Left forelimb (tissue), 1 donor: ENCODE measurements around the gene NRM.
A peak's percentile ranks its signal among the peaks of the same experiment; 100 is the strongest.
"Not testable (repeated sequence)": the region's sequence is repeated elsewhere in the genome, so short reads cannot be mapped to it uniquely, and the experiment has no call there.

Experiments
- DNase-seq: peaks from one replicate; pipeline ENCODE4 v3.0.0-alpha.2; 2018; ENCODE audit warnings: low spot score

NRM gene

GRCh38 chr6:30720738-30721197, 30.0 kb upstream of the NRM start:
- peak; percentile 87 for DNase-seq

GRCh38 chr6:30719791-30720737, 29.3 kb upstream of the NRM start, which contains the start of gene TUBB:
TUBB (plus strand) TSS chr6:30720352; CDS start chr6:30720507, 155 bp downstream.
- peak; percentile 98 for DNase-seq

GRCh38 chr6:30719356-30719755, 28.6 kb upstream of the NRM start:
- no peak for DNase-seq

- not testable (repeated sequence) for DNase-seq
Observed at GRCh38 chr6:30717845-30718720, 27.3 kb upstream of the NRM start.

GRCh38 chr6:30717129-30717844, 26.5 kb upstream of the NRM start, which contains the start of gene MDC1:
MDC1 (minus strand) TSS chr6:30717281; CDS start chr6:30715175, 2,106 bp downstream.
- peak; percentile 100 for DNase-seq

GRCh38 chr6:30716879-30717128, 26.0 kb upstream of the NRM start:
- no peak for DNase-seq

- no peak for DNase-seq
Observed at GRCh38 chr6:30714263-30714662, 23.5 kb upstream of the NRM start.

- DNase-seq = no peak
Observed at GRCh38 chr6:30712441-30712945, 21.7 kb upstream of the NRM start.

GRCh38 chr6:30711758-30712380, 21.1 kb upstream of the NRM start:
- no peak for DNase-seq

- no peak for DNase-seq
Observed at GRCh38 chr6:30709101-30709868, 18.5 kb upstream of the NRM start.

- DNase-seq = no peak
Observed at GRCh38 chr6:30707281-30707850, 16.6 kb upstream of the NRM start.

- DNase-seq = no peak
Observed at GRCh38 chr6:30705620-30706019, 14.8 kb upstream of the NRM start.

GRCh38 chr6:30703821-30704220, 13.0 kb upstream of the NRM start:
- no peak for DNase-seq

- DNase-seq = no peak
Observed at GRCh38 chr6:30703011-30703410, 12.2 kb upstream of the NRM start.

- no peak for DNase-seq
Observed at GRCh38 chr6:30700340-30700739, 9.6 kb upstream of the NRM start.

GRCh38 chr6:30696432-30696831, 5.6 kb upstream of the NRM start:
- DNase-seq = no peak

GRCh38 chr6:30691208-30691847, 544 bp upstream of the NRM start:
- no peak for DNase-seq

GRCh38 chr6:30689985-30690384, 799 bp downstream of the NRM start:
- no peak for DNase-seq

GRCh38 chr6:30689022-30689865, 1.5 kb downstream of the NRM start:
- DNase-seq = no peak
